Suprapubic skin (tissue), 4 donors: Measurements from ENCODE around the gene ADRB1.

Source experiments
- CTCF ChIP-seq, 2 donors: fragments of 200-600 bp in 1 of 2; fragments of 450-650 bp in 1 of 2; sonication (generic) in 1 of 2; IDR thresholded peaks; one replicate each; pipeline ENCODE4 v1.5.1; 2016 to 2019; ENCODE audit warnings: antibody characterized with exemption in 2 of 2, mild to moderate bottlenecking in 1 of 2, moderate library complexity in 1 of 2
- EP300 ChIP-seq: sonication (generic); formaldehyde crosslinking; IDR thresholded peaks from one replicate; pipeline ENCODE4 v1.6.1; 2017; ENCODE audit warnings: antibody characterized with exemption
- POLR2A ChIP-seq, 2 donors: fragments of 450-650 bp; IDR thresholded peaks; one replicate each; pipeline ENCODE4 v1.6.1; 2017; ENCODE audit warnings: antibody characterized with exemption in 2 of 2, mild to moderate bottlenecking in 2 of 2, moderate library complexity in 2 of 2
- POLR2AphosphoS5 ChIP-seq, 3 donors: sonication (generic); formaldehyde crosslinking; IDR thresholded peaks; one replicate each; pipeline ENCODE4 v1.6.1; 2017; ENCODE audit warnings: antibody characterized with exemption in 3 of 3

- no peak for TF ChIP-seq CTCF (IDR thresholded peaks at IDR 0.05)
- TF ChIP-seq POLR2A (IDR thresholded peaks at IDR 0.05): no peak
- TF ChIP-seq POLR2AphosphoS5 (IDR thresholded peaks at IDR 0.05): no peak
- no peak for TF ChIP-seq EP300
Observed at GRCh38 chr10:114071178-114071577, 27.5 kb downstream of the ADRB1 start.
